Breast epithelium (tissue), 4 donors: ENCODE results near the gene TXNRD1. TPM values are rescaled to one million over a fixed set of nuclear protein-coding genes. Genes with fewer than 3 reads are reported as not detected.

ENCODE experiments used
- DNase-seq, 2 donors: peaks; one replicate each; pipeline ENCODE4 v3.0.0-alpha.2; 2019; ENCODE audit warnings: low spot score in 2 of 2
- H3K27ac ChIP-seq, 2 donors: fragments of 200-600 bp; sonication (generic) in 1 of 2; one replicate each; pipeline ENCODE4 v1.5.1; 2016 to 2019; ENCODE audit warnings: mild to moderate bottlenecking in 1 of 2
- H3K27me3 ChIP-seq, 2 donors: fragments of 200-600 bp; sonication (generic) in 1 of 2; one replicate each; pipeline versions ENCODE4 v1.5.1 to v1.6.0; 2017 to 2019; ENCODE audit warnings: control low read depth in 1 of 2, mild to moderate bottlenecking in 1 of 2
- H3K36me3 ChIP-seq: fragments of 200-600 bp; one replicate; pipeline ENCODE4 v1.5.1; 2019
- H3K4me1 ChIP-seq, 2 donors: fragments of 200-600 bp; sonication (generic); one replicate each; pipeline ENCODE4 v1.5.1; 2016 to 2019; ENCODE audit warnings: control low read depth in 1 of 2
- H3K4me3 ChIP-seq, 3 donors: fragments of 200-600 bp; sonication (generic); 1 replicate in 2 of 3; 2 replicates in 1 of 3; pipeline ENCODE4 v1.5.1; 2016 to 2019; ENCODE audit warnings: mild to moderate bottlenecking in 3 of 3, moderate library complexity in 2 of 3
- H3K9me3 ChIP-seq, 2 donors: fragments of 200-600 bp; sonication (generic) in 1 of 2; one replicate each; pipeline ENCODE4 v1.5.1; 2016 to 2019; ENCODE audit warnings: control low read depth in 1 of 2
- CTCF ChIP-seq, 3 donors: fragments of 450-650 bp; IDR thresholded peaks; one replicate each; pipeline ENCODE4 v1.5.1; 2016 to 2017; ENCODE audit warnings: antibody characterized with exemption in 3 of 3, mild to moderate bottlenecking in 3 of 3, moderate library complexity in 3 of 3
- POLR2A ChIP-seq: fragments of 450-650 bp; IDR thresholded peaks from one replicate; pipeline ENCODE4 v1.6.1; 2016; ENCODE audit warnings: antibody characterized with exemption, mild to moderate bottlenecking, moderate library complexity
- POLR2AphosphoS5 ChIP-seq, 3 donors: sonication (generic); formaldehyde crosslinking; IDR thresholded peaks; one replicate each; pipeline ENCODE4 v1.6.1; 2017; ENCODE audit warnings: antibody characterized with exemption in 3 of 3
- intact Hi-C: fragments of 100-400 bp; cut with DNase I; formaldehyde crosslinking; loops from one replicate; pipeline ENCODE4 v1.15.1; 2023; ENCODE audit warnings: low total_unique reads
- total RNA-seq, 3 donors: library from RNA; depleted of rRNA; stranded (reverse); fragments of >200 nt; gene quantifications; one replicate each; pipeline ENCODE4 v1.1.0, GENCODE V29; 2016

Gene TXNRD1
- total RNA-seq, 3 donors from 2014 or later: 60.2 to 137 (median 103) TPM

GRCh38 chr12:104218935-104219334 lies 3.4 kb downstream of the TXNRD1 start:
- intact Hi-C loops: no loop called here
- H3K4me1 ChIP-seq: peaks cover 0 to 6% of the 10 kb centered on the region in 2 donors
- H3K27ac ChIP-seq: peak overlapping the region; percentile 71 to 88
- H3K27me3 ChIP-seq: no peaks in the 10 kb centered on the region
- no peaks in the 10 kb centered on the region for H3K9me3 ChIP-seq
- DNase-seq: no peak
- TF ChIP-seq POLR2AphosphoS5 (IDR thresholded peaks at IDR 0.05): no peak
- TF ChIP-seq CTCF (IDR thresholded peaks at IDR 0.05): no peak
- no peak for TF ChIP-seq POLR2A
- no peak overlapping the region for H3K4me3 ChIP-seq
- H3K36me3 ChIP-seq: no peaks in the 10 kb centered on the region

- Histone ChIP-seq H3K4me1 (peaks cover 0 to 6% of the 10 kb centered on the region in 2 donors), H3K36me3 (no peaks in the 10 kb centered on the region), H3K27me3 (no peaks in the 10 kb centered on the region), H3K4me3 (peak overlapping the region in 1 of 3 donors; percentile 1), H3K27ac (peak overlapping the region; percentile 71 to 88), H3K9me3 (no peaks in the 10 kb centered on the region)
- TF ChIP-seq CTCF (IDR thresholded peaks at IDR 0.05): no peak
- peak in 1 of 3 donors; percentile 30 for TF ChIP-seq POLR2AphosphoS5 (IDR thresholded peaks at IDR 0.05)
- no peak for DNase-seq
- intact Hi-C loops: no loop called here
Measured at GRCh38 chr12:104219361-104219892, 3.8 kb downstream of the TXNRD1 start.

DNA sequence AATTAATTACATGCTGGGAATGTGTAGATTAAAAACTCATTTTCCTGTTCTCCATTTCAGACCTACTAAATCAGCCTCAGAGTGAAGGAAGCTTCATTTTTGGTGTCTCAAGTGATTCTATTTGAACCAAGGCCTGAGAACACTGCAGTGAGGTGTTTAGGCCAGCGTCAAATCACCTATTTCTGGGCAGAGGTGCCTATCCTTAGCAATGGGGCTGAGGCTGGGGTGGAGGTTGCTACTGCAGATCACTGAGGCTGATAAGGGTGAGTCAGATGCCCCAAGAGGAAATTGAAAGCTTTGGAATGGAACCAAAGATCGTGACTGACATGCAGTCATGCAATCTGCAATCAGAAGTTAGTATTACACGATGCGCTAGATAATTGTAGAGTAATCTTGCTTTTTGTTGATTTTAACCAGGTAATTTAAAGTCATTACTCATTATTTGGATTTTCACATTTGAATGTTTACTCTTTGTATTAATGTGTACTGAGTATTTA lies 4.4 kb downstream of the TXNRD1 start:
- Histone ChIP-seq H3K36me3 (no peaks in the 10 kb centered on the region), H3K4me3 (peak overlapping the region in 1 of 3 donors; percentile 1), H3K9me3 (no peaks in the 10 kb centered on the region), H3K27ac (peak overlapping the region; percentile 71 to 88), H3K4me1 (peaks cover 0 to 6% of the 10 kb centered on the region in 2 donors), H3K27me3 (no peaks in the 10 kb centered on the region)
- intact Hi-C loops: no loop called here
- no peak for DNase-seq
- TF ChIP-seq CTCF (IDR thresholded peaks at IDR 0.05) (no peak), POLR2A (no peak)

DNA sequence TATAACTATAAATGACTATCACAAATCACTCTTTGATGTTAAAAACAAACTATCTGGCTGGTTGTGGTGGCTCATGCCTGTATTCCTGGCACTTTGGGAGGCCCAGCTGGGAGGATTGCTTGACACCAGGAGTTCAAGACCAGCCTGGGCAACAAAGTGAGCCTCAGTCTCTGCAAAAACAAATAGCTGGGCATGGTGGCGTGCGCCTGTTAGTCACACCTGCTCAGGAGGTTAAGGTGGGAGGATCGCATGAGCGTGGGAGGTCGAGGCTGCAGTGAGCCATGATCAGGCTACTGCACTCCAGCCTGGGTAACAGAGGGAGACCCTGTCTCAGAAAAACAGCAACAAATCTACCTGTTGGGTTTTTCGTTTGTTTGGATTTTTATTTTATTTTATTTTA lies 5.4 kb downstream of the TXNRD1 start:
- H3K36me3 ChIP-seq: no peaks in the 10 kb centered on the region
- no peaks in the 10 kb centered on the region for H3K27me3 ChIP-seq
- H3K9me3 ChIP-seq: no peaks in the 10 kb centered on the region
- DNase-seq: no peak
- peak overlapping the region in 1 of 2 donors; percentile 6 for H3K27ac ChIP-seq
- no peak for TF ChIP-seq POLR2A
- no peak for TF ChIP-seq CTCF (IDR thresholded peaks at IDR 0.05)
- TF ChIP-seq POLR2AphosphoS5 (IDR thresholded peaks at IDR 0.05): no peak
- H3K4me3 ChIP-seq: no peak overlapping the region
- H3K4me1 ChIP-seq: peaks cover 0 to 6% of the 10 kb centered on the region in 2 donors
- intact Hi-C loops: no loop called here

- no peak overlapping the region for H3K4me3 ChIP-seq
- H3K27ac ChIP-seq: no peak overlapping the region
- peaks cover 0 to 6% of the 10 kb centered on the region in 2 donors for H3K4me1 ChIP-seq
Measured at GRCh38 chr12:104222976-104223375, 7.4 kb downstream of the TXNRD1 start.

More at GRCh38 chr12:104222976-104223375, 7.4 kb downstream of the TXNRD1 start:
- Histone ChIP-seq H3K9me3 (no peaks in the 10 kb centered on the region), H3K36me3 (no peaks in the 10 kb centered on the region), H3K27me3 (no peaks in the 10 kb centered on the region)
- no peak for TF ChIP-seq POLR2AphosphoS5 (IDR thresholded peaks at IDR 0.05)
- no peak for TF ChIP-seq CTCF (IDR thresholded peaks at IDR 0.05)
- no peak for TF ChIP-seq POLR2A
- no peak for DNase-seq
- intact Hi-C loops: no loop called here
